Stimulated activated CD4-positive, alpha-beta T cell treated with anti-CD3 and anti-CD28 coated beads, Interleukin-4, amount 100 ng/mL, for 4 hours (primary cell): ENCODE measurements around the gene INPP5E.

Experiments
- DNase-seq, 2 experiments: peaks; one replicate each; pipeline ENCODE4 v3.0.0-alpha.2; 2020

The INPP5E gene

DNA sequence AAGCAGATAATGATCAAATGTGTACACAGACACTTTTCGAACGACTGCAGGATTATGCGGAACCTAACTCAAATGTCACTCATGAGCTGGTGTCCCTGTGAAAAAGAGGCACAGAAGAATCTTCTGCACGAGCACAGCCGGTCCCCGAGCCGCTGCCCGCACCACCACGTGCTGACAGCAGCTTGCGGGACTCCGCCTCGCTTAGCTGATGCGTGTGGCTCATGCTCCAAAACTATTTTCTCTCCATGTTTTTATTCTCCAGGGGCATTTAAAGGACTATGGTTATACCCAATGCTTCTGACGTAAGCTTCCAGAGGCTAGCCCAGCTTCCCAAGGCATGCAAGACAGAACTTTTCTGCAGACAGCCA, 33.7 kb upstream of the INPP5E start:
- no peak for DNase-seq

- DNase-seq, result no peak
These were observed 33.2 kb upstream of the INPP5E start for GRCh38 chr9:136472640-136473353.

DNA sequence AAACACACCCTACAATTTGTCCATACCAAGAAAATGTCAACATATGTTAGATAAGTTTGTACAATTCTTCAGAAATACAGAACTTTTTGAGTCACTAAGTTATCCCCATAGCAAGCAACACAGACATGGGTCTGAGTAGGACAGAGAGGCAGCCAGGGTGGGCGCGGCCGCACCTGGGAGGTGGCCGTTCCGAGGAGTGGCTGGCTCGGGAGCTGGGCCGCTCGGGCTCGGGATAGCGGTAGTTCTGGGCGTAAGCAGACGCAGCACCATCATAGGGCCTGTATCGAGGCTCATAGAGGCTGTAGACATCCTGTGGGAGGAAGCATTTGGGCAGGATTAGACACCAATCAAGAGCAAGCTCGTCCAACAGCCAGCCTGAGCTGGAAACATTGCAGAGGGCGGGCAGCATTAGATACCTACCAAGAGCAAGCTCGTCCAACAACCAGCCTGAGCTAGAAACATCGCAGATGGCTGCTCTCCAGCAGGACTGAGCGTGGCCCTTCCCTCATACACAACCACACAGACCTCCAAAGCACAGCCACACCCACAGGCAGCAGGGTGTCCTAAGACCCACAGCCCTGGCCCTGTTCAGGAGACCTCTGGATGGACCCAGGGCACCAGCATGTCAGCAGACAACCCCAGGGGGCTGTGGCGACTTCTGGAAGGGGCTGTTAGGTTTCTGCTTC, 32.3 kb upstream of the INPP5E start:
- DNase-seq, result no peak

DNA sequence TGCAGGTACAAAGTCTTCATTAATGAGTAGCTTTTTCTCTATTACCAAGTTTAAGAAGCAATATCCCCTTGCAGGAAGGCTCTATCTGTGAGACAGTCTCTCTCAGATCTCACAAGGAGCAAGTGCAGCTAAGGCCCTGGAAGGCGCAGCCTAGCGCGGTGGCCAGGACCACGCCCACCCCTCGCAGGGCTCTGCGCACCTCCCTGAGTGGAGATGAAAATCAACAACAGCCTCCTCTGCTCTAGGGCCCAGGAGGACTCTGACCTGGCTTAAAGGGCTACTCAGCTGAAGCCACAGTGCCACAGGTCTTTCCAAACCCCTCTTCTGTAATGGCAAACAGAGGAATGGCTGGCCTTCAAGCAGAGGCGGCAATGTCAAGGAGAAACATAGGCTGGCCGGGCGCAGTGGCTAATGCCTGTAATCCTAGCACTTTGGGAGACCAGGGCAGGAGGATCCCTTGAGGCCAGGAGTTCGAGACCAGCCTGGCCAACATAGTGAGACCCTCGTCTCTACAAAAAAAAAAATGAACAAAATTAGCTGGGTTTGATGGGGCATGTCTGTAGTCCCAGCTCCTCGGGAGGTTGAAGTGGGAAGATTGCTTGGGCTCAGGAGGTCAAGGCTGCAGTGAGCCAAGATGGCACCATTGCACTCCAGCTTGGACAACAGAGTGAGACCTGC, 31.3 kb upstream of the INPP5E start:
- DNase-seq, result no peak

- no peak for DNase-seq
These were observed 30.7 kb upstream of the INPP5E start for GRCh38 chr9:136470356-136470755.

- no peak for DNase-seq
These were observed 28.1 kb upstream of the INPP5E start for GRCh38 chr9:136467766-136468165.

GRCh38 chr9:136466155-136466541, 26.5 kb upstream of the INPP5E start:
- no peak for DNase-seq

GRCh38 chr9:136465500-136466154, 26.0 kb upstream of the INPP5E start:
- DNase-seq, result no peak

DNA sequence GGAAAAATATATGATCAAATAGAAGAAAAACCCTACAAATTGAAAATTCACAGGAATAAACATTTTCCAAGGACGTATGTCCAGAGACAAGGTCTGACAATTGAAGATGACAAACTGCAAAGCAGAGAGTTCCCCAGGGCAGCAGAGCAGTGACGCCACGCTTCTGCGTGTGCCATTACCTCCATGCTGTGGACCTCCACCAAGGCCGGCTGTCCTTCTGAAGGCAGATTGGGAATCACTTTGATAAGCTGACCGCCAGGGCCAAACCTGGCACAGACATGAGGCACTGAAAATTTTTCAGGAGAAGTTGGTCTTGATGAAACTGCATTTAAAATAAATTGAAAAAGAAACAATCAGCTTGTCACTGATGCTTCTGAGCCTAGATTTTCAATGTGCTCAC, 24.6 kb upstream of the INPP5E start:
- no peak for DNase-seq

GRCh38 chr9:136463578-136463977, 23.9 kb upstream of the INPP5E start:
- no peak for DNase-seq

- no peak for DNase-seq
These were observed 23.0 kb upstream of the INPP5E start for GRCh38 chr9:136462664-136463063.

DNA sequence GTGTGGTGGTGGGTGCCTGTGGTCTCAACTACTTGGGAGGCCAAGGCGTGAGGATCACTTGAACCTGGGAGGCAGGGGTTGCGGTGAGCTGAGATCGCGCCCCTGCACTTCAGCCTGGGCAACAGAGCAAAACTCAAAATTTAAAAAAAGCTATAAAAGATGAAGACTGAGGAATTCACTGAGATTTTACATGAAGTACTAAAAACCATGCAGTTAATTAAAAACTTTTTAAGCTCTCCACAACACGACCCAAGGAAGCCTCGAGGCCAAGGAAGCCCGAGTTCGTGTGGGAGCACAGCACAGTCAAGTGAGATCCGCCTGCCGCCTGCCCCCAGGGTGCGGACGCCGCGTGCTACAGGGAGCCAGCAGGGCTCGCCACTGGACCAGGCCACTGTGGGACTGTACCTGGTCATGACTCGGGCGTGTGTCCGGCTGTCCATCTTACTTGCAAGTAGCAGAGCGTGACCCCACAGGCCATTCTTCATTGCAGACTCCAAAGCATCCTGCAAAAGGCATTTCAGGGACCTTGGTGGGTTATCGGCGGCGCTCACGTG, 21.2 kb upstream of the INPP5E start:
- no peak for DNase-seq

DNA sequence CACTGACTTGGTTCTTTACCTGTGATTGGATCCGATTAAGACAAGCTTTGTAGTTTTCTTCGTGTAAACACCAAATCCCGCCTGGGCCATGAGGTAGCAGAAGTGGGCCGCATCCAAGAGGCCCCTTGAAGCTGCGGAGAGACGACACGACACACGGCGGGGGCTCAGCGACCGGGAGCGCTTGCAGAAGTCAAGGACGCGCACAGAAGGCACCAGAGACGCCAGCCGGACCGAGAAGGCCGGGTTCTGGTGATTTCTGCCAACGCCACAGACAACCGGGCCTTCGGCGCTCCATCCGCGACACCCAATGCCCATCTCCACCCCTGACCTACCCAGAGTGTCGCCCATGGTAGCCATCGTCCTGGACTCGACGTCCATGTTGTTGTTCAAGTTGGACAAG, 19.8 kb upstream of the INPP5E start:
- DNase-seq, result no peak

- no peak for DNase-seq
These were observed 17.7 kb upstream of the INPP5E start for GRCh38 chr9:136457326-136457725.

DNA sequence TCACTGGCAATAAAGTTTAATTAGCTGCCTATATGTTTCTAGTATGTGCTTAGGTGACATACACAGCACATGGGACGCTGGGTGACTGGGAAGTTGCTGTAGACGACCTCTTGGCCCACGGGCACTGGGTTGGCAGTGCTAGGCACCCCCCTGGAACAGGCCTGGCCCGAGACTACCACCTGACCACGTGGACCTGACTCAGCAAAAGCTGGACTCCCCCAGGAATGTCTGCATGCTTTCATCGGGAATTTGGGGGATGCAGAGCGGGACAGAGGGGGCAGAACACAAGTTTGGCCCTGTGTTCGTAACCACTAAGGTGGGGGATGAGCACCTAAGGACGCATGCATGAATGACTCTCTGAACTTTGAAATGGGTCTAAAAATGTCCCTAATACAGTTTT, 16.6 kb upstream of the INPP5E start:
- DNase-seq, result no peak

DNA sequence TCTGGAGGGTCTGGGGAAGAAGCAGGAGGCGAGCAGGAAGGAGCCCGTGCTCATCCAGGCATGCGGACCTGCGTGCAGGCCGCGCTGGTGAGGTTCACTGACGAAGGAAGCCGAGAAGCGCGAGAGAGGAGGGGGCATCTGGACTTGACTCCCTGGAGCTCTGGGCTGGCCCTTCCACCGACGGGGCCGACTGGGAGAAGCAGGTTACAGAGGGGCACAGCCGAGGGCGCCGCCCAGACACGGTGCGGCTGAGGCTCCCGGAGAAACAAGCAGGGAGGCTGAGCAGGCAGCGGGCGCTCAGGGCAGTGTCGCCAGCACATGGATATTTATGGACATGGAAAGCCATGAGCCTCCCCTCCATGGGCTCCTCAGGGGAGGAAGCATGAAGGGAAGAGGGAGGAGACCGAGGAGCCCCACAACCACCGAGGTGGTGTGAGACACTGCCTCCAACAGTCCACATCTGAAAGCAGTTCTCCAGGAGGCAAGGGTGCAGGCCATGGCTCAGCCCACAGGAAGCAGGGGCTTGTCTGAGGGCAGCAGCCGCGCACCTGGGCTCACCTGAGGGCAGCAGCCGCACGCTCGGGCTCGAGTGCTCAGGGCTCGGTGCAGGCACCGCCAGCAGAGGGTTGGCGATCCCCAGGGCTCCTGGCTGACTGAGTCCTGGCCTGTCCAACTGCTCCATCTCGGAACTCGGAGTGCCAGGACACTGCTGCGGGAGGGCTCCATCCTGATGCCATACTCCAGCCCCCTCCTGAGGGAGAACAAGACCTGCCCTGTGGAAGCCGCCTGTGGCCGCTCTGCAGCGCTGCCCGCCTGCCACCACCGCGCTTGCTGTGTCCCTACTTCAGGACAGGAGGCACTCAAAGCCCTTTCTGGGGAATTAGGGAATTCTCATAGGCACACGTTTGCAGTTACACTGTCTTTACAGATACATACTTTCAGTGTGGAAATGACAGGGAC, 15.7 kb upstream of the INPP5E start:
- DNase-seq, result no peak

GRCh38 chr9:136454026-136454796, 14.6 kb upstream of the INPP5E start:
- no peak for DNase-seq

GRCh38 chr9:136453326-136453725, 13.7 kb upstream of the INPP5E start:
- no peak for DNase-seq

DNA sequence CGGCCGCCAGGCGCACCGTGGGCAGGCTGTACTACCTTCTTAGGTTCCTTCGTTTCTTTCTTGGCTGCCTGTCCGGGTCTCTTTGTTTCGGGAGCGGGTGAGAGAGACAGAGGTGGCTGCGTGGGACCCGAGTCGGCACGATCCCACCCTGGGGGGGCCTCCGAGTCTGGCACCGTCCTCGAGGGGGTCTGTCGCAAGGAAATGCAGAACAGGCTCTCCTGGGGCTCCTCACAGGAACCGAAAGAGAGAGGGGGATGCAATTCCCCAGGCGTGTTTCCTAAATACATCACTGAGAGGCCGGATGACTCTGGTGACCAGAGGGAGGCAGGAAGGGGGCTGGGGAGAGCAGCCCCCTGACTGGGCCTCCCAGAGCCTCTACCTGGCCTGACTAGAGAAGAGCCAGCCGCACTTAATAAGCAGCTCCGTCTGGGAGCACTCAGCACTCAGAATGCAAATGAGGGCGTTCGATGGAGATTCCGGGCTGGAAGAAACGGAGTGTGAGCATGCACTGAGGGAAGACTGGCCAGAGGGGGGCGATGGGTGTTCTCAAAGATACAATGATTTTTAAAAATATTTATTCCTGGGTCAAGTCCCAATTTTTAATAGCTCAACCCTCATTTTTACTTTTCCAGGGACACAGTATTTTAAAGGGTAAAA, 11.7 kb upstream of the INPP5E start:
- DNase-seq, result no peak

- DNase-seq, result no peak
These were observed 9.0 kb upstream of the INPP5E start for GRCh38 chr9:136448655-136449054.
